ENCODE results near the gene KCNQ1.

DNA sequence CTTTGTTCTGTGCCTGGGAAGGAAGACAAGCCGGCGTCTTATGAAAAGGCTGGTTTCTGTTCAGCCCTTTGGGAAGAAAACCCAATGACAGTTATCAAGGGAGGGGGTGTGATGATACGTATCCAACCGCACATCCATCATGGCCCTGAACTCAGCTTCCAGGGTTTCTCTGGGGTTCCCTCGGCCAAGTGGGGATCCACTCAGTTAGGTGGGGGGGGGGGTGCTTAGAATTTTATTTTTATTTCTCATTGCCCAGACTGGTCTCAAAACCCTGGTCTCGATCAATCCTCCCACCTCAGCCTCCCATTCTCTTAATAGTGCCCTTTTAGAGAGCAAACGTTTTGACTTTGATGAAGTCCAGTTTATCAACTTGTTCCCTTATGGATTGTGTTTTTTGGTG is 25.7 kb downstream of the KCNQ1 start:
- no peak for TF ChIP-seq EZH2 (IDR thresholded peaks at IDR 0.05; ENCODE audit: low read depth)
- TF ChIP-seq, protein P1, sequence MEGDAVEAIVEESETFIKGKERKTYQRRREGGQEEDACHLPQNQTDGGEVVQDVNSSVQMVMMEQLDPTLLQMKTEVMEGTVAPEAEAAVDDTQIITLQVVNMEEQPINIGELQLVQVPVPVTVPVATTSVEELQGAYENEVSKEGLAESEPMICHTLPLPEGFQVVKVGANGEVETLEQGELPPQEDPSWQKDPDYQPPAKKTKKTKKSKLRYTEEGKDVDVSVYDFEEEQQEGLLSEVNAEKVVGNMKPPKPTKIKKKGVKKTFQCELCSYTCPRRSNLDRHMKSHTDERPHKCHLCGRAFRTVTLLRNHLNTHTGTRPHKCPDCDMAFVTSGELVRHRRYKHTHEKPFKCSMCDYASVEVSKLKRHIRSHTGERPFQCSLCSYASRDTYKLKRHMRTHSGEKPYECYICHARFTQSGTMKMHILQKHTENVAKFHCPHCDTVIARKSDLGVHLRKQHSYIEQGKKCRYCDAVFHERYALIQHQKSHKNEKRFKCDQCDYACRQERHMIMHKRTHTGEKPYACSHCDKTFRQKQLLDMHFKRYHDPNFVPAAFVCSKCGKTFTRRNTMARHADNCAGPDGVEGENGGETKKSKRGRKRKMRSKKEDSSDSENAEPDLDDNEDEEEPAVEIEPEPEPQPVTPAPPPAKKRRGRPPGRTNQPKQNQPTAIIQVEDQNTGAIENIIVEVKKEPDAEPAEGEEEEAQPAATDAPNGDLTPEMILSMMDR (conservative IDR thresholded peaks at IDR 0.05), result no peak
